ENCODE results near the gene GOLGA8N.

Gene GOLGA8N

DNA sequence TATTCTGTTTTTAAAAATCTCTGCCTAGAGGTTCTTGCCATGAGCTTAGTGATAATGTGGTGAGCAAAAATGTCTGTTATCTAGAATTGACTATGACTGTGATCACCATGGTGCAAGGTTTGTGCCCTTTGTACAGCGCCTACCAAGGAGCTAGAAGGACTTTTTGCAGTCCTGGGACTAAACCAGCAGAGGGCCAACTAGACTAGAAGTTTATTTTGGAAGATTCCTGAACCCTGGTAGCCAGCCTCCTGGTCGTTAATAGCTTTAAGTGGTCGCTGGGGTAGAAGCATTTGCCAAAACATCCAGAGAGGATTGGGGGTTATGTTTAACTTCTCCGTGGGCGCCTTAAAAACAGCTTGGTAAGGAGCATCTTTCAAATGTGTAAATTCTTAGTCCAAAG lies 56.1 kb downstream of the GOLGA8N start:
- no peak overlapping the region for H3K27ac ChIP-seq

DNA sequence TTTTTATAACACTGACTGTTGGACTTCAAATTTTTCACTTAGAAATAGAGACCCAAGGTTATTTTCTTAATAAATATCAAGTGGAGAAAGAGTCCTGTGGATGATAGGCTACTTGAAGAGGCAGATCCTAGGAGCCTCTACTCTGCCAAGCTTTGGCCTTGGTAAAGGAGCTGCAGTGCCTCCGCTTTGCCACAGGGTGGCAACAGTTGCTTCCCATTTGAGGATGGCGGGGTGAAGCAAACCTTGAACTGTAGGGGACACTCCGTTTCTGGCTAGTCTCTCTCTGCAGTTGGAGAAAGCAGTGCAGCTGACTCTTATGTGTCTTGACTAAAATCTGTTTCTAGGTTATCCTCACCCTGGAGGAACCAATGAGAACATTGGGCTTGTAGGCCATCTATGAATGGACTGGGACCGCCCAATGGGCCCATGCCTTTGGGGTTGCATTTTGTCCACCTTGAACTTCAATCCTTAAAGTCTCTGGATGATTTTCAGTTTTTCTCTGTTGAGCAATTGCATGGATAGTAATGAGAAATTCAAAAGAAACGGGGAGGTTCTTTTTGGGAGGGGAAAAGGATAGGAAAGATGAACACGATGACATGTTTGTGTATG lies 58.1 kb downstream of the GOLGA8N start:
- H3K9me3 ChIP-seq (ENCODE audit: control insufficient read depth, low read length): no peaks in the 10 kb centered on the region
- no peaks in the 10 kb centered on the region for H3K36me3 ChIP-seq (ENCODE audit: control insufficient read depth, insufficient read depth, low read length)
- no peaks in the 10 kb centered on the region for H3K27me3 ChIP-seq (ENCODE audit: control insufficient read depth, insufficient read depth, low read length)
- H3K4me3 ChIP-seq (ENCODE audit: low read depth, low read length): no peak overlapping the region
- no peak overlapping the region for H3K27ac ChIP-seq
- no peak overlapping the region for H3K4me2 ChIP-seq (ENCODE audit: low read length)
- H3K4me1 ChIP-seq: peaks cover 4% of the 10 kb centered on the region
- no peak overlapping the region for H3K9ac ChIP-seq
- peak overlapping the region; percentile 5 for H2AFZ ChIP-seq
- H3K79me2 ChIP-seq: no peaks in the 10 kb centered on the region
- TF ChIP-seq, protein P1, sequence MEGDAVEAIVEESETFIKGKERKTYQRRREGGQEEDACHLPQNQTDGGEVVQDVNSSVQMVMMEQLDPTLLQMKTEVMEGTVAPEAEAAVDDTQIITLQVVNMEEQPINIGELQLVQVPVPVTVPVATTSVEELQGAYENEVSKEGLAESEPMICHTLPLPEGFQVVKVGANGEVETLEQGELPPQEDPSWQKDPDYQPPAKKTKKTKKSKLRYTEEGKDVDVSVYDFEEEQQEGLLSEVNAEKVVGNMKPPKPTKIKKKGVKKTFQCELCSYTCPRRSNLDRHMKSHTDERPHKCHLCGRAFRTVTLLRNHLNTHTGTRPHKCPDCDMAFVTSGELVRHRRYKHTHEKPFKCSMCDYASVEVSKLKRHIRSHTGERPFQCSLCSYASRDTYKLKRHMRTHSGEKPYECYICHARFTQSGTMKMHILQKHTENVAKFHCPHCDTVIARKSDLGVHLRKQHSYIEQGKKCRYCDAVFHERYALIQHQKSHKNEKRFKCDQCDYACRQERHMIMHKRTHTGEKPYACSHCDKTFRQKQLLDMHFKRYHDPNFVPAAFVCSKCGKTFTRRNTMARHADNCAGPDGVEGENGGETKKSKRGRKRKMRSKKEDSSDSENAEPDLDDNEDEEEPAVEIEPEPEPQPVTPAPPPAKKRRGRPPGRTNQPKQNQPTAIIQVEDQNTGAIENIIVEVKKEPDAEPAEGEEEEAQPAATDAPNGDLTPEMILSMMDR (IDR thresholded peaks at IDR 0.05): peak; percentile 81

More for the DNA sequence above, 56.1 kb downstream of the GOLGA8N start:
- Histone ChIP-seq H3K9ac (no peak overlapping the region), H3K4me2 (ENCODE audit: low read length) (no peak overlapping the region), H3K36me3 (ENCODE audit: control insufficient read depth, insufficient read depth, low read length) (no peaks in the 10 kb centered on the region), H3K9me3 (ENCODE audit: control insufficient read depth, low read length) (no peaks in the 10 kb centered on the region), H3K4me3 (ENCODE audit: low read depth, low read length) (no peak overlapping the region), H2AFZ (no peak overlapping the region), H3K79me2 (no peaks in the 10 kb centered on the region), H3K27me3 (ENCODE audit: control insufficient read depth, insufficient read depth, low read length) (no peaks in the 10 kb centered on the region), H3K4me1 (peaks cover 4% of the 10 kb centered on the region)
- TF ChIP-seq, protein P1 (IDR thresholded peaks at IDR 0.05): no peak

DNA sequence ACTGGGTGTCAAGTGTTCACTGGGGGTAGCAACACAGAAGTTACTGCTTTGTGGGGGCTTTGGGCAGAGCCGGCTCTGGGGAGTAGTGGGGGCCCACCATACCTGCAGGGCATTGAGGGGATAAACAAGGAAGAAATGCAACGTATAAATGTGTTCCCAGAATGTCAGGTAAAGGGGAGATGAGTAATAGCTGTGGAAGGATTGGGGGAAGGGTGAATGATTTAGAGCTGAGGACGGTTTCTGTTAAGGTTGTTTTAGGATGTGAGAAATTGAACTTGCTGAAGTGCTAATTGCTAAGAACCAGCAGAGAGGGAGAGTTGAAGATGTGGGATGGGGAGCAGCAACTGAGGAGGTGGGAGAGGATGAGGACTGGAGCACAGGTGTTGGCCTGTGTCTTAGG lies 58.9 kb downstream of the GOLGA8N start:
- Histone ChIP-seq H3K9me3 (ENCODE audit: control insufficient read depth, low read length) (no peaks in the 10 kb centered on the region), H3K4me3 (ENCODE audit: low read depth, low read length) (no peak overlapping the region), H3K36me3 (ENCODE audit: control insufficient read depth, insufficient read depth, low read length) (no peaks in the 10 kb centered on the region), H3K9ac (no peak overlapping the region), H3K27me3 (ENCODE audit: control insufficient read depth, insufficient read depth, low read length) (no peaks in the 10 kb centered on the region), H3K79me2 (no peaks in the 10 kb centered on the region), H3K4me1 (peaks cover 4% of the 10 kb centered on the region), H2AFZ (no peak overlapping the region), H3K4me2 (ENCODE audit: low read length) (no peak overlapping the region), H3K27ac (no peak overlapping the region)
- TF ChIP-seq, protein P1 (IDR thresholded peaks at IDR 0.05): no peak

DNA sequence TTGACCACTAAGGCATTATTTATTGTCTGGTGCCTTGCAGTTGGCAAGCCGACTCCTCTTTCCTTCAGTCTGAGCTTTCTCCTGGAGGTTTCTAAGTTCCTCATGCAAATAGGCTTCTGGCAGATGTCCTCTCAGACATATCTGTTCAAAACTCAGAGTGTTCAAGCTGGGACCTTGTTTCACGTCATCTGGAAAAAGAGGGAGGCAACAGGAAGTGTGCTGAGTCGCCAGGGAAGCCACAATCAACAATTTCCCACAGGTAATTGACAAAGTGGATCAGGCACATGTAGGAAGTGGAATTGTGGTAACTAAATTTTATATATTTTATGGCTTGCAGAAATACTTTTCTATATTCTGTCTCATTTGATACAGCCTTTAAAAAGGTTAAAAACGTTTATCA lies 62.8 kb downstream of the GOLGA8N start:
- no peak overlapping the region for H2AFZ ChIP-seq

More for the DNA sequence above, 62.8 kb downstream of the GOLGA8N start:
- Histone ChIP-seq H3K79me2 (no peaks in the 10 kb centered on the region), H3K4me2 (ENCODE audit: low read length) (no peak overlapping the region), H3K9me3 (ENCODE audit: control insufficient read depth, low read length) (no peaks in the 10 kb centered on the region), H3K9ac (no peak overlapping the region), H3K4me3 (ENCODE audit: low read depth, low read length) (no peak overlapping the region), H3K27me3 (ENCODE audit: control insufficient read depth, insufficient read depth, low read length) (no peaks in the 10 kb centered on the region), H3K36me3 (ENCODE audit: control insufficient read depth, insufficient read depth, low read length) (no peaks in the 10 kb centered on the region), H3K4me1 (peaks cover 23% of the 10 kb centered on the region), H3K27ac (no peak overlapping the region)
- TF ChIP-seq, protein P1 (IDR thresholded peaks at IDR 0.05): no peak

Data from parathyroid adenoma (tissue), 2 donors.